NCI-H2171 (cell line): ENCODE measurements around the gene ENTPD8.

Experiments
- DNase-seq: peaks from one replicate; lab custom pipeline; 2025; lab: John Stamatoyannopoulos, UW

ENTPD8 gene, protein sequence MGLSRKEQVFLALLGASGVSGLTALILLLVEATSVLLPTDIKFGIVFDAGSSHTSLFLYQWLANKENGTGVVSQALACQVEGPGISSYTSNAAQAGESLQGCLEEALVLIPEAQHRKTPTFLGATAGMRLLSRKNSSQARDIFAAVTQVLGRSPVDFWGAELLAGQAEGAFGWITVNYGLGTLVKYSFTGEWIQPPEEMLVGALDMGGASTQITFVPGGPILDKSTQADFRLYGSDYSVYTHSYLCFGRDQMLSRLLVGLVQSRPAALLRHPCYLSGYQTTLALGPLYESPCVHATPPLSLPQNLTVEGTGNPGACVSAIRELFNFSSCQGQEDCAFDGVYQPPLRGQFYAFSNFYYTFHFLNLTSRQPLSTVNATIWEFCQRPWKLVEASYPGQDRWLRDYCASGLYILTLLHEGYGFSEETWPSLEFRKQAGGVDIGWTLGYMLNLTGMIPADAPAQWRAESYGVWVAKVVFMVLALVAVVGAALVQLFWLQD

DNA sequence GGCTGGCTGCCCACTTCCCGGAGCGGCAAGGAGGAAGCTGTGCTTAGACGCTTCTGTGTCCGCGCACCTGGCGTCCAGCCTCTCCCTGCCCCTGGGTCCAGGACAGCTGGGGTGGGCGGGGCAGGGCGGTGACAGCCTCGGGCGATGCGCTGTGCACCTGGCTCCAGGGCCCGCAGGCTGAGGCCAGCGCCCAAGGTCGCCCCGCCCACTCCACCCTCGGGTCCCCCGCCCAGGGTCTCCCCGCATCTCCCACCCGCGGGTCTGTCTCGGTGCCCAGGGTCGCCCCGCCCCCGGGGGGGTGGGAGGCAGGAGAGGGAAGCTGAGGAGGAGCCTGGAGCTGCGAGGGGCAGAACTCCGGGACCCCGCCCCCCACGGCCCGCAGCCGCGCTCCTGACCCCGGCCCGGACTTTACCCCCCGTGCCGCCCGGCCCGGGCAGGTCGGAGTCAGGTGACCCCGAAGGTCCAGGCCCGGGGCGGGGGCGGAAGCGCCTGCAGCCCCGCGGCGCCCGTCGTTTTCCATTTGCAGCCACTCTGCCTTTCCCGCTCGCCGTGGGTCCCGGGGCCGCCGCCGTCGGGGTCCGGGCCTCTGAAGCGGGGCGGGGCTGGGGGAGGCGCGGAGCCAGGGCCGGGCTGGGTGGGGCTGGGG lies at the start of gene ENTPD8:
TSS of gene ENTPD8 (minus strand) at position 69 of the 646 bp plus-strand sequence. CDS start 3,072 bp downstream, outside the sequence.
- DNase-seq, result peak; percentile 22

DNA sequence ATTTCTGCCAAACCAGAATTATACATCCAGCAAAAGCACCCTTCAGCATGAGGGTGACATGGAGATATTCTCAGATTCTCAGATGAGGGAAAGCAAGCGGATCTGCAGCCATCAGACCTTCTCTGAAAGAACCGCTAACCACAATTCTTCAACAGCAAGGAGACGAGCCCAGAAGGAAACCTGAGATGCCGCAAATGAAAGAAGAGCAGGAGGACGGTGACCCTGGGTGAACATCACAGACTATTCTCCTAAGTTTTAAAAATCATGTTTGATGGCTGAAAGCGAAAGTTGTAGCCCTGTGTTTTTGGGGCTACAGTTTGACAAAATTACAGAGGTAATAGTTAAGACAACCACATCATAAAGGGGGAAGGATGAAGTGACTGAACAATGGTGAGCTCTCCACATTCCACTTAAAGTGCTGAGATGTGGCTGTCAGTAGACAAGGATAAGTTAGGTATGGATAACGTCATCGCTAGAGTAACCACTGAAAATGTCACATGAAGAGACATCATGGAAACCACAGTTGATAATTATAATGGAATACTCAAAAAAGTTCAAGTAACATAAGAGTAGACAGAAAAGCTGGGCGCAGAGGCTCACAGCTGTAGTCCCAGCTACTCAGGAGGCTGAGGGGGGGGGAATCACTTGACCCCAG lies 49.5 kb upstream of the ENTPD8 start:
- no peak for DNase-seq

DNA sequence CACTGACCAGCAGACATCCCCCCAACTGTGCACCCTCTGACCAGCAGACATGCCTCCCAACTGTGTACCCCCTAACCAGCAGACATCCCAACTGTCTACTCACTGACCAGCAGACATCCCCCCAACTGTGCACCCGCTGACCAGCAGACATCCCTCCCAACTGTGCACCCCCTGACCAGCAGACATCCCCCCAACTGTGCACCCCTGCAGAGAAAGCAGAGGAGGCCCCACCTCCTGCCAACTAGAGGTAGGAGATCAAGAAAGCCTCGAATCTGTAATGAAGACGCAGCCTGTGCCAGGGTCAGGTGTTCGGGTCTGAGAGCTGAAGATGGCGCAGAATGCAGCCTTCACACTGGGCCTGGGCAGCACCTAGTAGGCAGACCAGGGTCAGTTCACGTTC lies 47.7 kb upstream of the ENTPD8 start:
- DNase-seq, result no peak

DNA sequence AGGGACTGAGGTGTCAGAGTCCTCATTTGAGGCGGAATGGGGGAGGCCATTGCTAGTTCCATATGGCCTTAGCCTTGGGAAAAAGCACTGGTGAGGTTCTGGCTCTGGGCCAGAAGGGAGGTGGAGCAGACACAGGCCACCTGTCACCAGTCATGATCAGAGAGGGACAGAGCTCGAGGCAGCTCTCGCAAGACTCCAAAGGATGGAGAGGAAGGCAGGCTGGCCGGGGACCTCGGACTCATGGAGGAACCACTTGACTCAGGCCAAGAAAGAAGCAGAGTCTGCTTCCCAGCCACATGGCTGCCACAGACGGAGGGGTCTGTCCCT lies 47.1 kb upstream of the ENTPD8 start:
- DNase-seq, result peak; percentile 97

DNA sequence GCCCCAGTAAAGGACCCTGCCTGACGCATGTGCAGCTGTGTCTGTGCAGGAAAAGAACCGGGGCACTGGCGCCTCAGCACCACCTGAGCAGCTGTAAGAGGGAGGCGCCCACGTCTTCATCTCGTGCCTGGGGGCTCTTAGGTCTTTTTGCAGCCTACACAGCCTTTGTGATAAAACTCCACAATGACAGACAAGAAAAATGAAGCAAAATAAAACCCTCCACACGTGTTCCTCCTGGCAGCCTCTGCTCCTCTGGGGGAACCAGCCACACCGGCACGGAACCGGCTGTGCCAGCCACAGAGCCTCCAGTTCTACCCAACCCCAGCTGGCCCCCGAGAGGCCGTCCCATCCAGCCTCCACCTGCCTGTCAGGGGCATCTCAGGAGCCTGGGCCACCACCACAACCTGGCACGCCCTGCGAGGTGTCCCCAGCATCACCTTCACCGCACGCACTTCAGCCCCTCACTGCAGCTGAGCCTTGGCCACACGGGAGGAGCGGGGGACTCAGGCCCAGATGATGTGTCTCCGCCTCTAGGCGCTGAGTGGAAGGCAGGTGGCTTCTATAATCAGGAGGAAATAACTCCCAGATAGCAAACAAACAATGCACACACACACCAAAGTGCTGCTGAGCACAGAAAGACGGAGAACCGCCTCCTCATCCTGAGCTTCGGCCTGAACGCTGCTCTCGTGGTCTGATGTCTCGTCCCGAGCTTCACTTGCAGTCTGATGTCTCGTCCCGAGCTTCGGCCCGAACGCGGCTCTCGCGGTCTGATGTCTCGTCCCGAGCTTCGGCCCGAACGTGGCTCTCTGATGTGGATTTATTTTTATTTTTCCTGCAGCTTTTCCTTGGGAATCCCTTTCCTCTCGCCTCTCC lies 46.5 kb upstream of the ENTPD8 start:
- DNase-seq, result peak; percentile 76

DNA sequence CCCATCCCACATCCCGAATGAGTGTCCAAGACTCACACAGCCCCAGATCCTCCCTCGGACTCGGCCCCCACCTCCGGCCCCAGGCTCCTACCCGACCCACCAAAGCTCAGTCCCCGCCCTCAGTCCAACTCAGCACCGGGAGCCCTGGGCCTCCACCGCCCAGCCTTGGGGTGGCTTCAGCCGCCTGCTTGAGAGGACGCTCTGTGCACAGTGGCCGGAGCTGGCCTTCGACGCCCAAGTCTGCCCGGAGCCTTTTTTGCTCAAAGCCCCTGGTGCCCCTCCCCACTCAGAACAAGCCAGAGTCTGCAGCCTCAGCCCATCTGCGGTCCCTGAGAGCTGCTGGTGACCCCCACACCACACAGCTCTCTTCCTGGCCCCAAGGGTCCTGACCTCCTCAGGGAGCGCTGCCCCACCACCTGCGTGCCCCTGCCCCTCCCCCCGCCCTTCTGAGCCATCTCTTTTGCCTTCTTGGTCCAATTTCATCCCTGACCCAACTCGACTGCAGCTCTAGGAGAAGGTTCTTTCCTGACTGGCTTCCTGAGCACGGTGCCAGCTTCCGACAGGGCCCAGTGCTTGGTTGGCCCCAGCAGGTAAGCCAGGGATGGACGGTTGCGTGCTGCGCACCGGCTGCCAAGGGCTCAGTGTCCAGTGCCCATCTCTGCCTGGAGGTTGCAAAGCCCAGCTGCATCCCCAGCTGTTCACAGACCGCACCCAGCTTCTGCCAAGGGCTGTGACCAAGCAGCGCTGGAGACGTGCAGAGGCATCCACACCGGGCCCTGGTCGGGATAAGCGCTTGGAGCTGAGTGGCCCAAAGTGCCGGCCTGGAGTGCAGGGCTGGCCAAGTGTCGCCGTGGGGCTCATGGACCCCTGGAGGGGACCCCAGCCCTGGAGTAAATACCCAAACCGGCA lies 45.6 kb upstream of the ENTPD8 start:
- DNase-seq, result no peak

DNA sequence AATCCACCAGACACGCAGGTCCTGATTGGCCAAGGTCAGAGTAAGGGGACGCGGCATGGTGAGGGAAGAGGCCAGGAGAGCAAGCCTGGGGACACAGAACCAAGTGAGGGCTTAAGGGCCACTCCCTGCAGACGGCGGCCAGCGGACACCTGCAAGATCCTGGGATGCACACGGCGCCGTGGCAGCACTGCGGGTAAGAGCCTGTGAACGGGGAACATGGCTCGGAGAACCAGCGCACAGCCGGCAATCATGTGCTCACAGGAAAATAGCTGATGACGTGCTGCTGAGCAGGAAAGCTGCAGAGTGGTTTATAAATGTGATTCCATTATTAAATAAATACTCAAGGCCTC lies 45.0 kb upstream of the ENTPD8 start:
- DNase-seq, result no peak

DNA sequence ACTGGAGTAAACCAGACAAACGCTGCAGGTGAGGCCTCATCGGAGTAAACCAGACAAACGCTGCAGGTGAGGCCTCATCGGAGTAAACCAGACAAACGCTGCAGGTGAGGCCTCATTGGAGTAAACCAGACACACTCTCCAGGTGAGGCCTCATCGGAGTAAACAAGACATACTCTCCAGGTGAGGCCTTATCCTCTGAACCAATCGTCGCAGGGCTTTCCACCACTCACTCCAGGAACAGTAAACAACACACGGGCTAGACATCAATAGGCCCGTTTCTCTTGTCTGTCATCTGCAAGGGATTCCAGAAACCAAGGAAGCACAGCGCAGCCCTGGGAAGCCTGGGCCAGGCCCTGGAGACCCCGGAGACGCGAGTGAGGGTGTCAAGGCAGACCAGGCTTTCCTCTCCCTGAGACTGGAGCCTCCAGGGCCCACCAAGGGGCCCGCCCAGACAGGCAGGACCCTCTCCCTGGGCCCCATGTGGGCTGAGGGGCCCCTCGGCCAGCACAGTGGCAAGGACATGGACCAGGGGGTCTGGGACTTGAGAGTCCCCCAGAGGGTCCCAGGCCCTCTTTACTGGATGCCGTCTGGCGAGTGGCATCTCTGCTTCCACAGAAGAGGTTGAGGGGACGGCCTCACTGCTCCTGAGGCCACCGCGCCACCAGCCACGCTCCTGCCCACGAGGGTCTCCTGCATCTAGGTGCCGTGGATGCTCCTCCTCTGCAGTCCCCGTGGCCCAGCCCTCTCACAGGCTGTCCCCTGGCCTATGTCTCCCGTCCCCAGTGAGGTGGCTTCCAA lies 44.4 kb upstream of the ENTPD8 start:
- DNase-seq, result no peak

DNA sequence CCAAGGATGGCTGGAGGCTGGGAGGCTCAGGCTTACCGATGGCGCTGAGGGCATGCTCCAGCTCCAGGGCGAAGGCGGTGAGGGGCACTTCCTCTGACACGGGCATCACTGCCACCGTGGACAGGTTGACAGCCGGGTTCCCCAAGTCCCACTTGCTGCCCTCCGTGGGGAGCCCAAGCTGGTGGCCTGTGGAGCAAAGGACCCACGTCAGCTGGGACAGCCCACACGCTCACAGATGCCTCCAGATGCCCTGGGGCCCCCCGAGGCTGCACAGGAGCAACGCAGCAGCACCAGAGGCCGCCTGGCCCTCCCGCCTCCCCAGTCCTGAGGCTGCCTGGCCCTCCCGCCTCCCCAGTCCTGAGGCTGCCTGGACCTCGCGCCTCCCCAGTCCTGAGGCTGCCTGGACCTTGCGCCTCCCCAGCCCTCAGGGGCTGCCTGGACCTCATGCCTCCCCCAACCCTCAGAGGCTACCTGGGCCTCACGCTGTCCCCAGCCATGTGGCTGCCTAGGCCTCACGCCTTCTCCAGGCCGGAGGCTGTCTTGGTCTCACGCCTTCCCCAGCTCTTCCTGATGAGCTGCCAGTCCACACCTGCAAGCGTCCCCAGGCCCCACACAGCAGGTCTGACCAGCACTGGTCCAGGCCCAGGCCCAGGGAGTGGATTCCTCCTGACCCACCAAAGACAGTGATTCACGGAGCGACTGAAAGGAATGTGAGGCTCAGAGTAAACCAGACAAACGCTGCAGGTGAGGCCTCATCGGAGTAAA lies 43.6 kb upstream of the ENTPD8 start:
- no peak for DNase-seq

DNA sequence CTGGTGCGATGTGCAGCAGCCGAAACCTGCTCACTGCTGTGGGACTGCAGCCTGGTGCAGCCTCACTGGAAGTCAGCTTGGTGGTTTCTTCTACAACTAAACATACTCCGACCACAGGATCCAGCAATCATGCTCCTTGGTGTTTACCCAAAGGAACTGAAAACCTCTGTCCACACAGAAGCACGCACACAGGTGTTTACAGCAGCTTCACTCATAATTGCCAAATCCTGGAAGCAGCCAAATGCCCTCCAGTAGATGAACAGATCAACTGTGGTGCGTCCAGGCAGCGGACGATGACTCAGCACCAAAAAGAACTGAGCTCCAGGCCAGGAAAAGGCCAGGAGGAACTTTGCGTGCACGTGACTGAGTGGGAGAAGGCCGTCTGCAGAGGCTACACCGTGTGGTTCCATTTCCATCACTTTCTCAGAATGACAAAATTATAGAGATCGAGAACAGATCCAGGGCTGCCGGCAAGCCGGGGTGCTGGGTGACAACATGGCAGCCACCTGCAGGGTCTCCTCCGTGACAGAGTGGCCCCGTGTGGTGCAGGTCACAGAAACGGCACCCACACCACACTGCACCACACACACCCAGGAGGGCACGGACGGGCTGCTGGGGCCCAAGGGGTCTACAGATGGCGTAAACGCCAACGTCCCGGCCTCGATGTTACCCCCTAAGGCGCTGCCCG lies 41.1 kb upstream of the ENTPD8 start:
- DNase-seq, result no peak

DNA sequence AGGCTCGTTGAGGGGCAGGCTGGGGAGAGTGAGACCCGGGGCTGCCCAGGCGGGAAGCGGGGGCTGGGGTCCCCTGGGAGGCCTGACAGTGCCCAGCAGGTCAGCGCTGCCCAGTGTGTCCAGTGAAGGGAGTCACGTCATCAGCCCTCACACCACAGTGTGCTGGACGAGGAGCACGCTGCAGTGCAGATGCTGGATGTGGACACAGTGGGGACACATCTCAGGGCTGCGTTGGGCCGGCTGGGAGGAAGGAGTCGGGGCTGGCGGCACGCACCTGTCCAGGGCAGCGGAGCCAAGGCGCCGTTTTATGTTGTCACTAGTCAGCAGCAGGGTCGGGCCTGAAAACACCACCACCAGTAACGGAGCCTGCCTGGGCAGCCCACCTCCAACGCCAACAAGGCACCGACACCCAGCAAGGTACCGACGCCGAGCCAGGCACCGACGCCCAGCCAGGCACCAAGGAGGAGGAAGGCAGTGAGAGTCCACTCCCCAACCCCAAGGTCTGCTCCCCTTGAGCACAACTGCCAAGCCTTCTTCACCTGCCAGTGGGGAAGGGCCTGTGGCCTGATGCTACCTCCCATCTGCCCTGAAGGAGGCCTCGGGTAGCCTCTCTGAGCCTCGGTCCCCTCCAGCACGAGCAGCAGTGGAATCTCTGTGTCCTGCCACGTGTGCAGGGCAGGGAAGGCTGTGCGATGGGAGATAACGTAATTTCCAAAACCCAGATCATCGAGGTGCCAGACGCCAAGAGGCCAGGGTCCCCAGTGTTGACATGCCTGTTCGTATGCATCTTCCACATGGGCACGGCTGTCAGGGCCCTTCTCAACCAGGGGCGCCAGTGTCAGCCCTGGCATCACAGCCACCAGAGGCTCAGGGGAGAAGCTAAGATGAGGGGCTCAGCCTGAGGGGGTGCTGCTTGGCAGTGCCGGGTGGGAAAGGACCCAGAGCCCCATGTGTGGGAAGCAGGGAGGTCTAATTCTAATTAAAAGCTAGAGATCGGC lies 39.8 kb upstream of the ENTPD8 start:
- DNase-seq, result no peak

DNA sequence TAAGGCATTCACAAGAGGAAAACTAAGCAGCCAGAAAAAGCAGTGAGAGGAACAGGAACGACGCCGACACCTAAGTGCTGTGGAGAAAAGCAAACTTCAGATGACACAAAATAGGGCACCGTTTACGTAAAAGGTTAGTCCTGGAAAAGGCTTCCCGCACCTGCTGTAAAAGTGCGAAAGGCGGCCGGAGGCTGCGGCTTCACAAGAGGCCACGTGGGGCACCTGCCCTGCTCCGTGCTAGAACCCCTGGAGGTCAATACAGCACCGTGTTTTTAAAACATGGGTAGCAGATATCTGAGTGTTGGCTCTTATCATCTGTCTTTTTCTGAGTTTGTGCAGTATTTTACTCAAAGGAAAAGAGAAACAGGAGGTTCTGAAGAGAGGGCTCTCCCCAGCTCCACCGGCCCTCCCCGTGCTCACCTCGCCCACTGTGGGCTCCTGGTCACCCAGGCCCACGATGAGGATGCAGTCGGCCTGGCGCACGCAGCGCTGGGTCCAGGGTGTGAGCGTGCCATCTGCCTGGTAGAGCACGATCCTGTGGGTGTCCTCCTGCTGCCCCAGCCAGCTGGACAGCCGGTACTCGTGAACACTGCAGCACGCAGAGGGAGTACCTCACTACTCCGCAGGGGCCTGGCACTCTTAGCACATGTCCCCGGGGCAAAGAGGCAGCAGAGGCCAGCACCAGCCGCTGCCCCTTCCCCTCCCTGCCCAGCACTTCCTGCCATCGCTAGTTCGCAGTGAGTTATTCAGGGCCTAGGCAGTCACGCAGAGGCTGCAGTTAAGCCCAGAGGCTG lies 38.9 kb upstream of the ENTPD8 start:
- no peak for DNase-seq

DNA sequence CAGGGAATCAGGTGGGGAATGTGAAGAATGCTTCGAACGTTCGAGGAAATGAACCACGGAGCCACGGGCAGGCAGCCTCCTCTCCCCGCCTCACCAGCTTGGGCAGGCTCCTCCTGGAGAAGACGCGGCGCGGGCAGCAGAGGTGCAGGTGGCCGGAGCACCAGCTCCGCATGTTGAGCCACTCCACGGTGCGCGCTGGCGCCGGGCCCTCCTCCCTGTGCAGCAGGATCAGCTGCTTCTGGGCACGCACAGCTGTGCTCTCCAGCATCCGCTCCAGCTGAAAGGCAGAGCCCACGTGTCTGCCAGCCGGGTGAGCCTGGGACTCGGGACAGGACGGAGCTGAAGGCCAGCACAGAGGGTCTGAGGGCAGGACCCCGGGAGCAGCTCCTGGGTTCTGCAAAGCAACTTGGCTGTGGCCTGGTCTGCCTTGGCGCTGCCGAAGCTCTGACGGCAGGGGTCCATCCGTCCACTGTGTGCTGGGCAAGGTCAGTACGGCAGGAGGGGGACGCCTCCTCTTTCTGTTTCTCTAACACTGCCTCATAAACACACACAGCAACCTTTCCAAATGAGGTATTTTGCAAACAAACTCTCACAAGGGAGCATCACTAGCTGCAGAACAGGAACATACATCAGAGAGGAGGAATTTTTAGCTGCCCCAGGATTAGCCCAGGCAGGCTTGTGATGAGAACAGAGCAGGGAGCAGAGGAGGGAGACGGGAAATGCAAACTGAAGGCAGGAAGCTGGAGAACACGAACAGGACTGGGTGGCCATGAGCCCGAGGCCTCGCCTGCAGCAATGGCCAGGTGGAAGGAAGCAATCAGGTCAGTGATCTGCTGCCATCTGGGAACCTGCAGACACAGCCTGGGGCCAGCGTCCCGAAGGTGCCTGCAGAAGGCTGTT lies 38.1 kb upstream of the ENTPD8 start:
- DNase-seq, result peak; percentile 18

DNA sequence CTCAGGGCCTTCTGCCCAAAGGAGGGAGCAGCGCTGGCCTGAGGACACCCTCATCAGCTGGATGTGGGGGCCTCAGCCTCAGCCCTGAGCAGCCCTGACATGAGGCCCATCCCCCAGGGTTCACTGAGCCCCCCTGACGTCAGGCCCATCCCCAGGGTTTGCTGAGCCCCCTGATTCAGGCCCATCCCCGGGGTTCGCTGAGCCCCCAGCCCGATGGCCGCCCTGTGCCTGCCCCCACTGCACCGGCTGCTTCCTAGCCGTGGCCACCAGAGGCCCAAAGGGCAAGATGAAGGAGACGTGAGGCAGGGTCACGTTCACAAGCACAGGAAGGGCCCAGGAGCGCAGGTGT lies 37.4 kb upstream of the ENTPD8 start:
- no peak for DNase-seq

DNA sequence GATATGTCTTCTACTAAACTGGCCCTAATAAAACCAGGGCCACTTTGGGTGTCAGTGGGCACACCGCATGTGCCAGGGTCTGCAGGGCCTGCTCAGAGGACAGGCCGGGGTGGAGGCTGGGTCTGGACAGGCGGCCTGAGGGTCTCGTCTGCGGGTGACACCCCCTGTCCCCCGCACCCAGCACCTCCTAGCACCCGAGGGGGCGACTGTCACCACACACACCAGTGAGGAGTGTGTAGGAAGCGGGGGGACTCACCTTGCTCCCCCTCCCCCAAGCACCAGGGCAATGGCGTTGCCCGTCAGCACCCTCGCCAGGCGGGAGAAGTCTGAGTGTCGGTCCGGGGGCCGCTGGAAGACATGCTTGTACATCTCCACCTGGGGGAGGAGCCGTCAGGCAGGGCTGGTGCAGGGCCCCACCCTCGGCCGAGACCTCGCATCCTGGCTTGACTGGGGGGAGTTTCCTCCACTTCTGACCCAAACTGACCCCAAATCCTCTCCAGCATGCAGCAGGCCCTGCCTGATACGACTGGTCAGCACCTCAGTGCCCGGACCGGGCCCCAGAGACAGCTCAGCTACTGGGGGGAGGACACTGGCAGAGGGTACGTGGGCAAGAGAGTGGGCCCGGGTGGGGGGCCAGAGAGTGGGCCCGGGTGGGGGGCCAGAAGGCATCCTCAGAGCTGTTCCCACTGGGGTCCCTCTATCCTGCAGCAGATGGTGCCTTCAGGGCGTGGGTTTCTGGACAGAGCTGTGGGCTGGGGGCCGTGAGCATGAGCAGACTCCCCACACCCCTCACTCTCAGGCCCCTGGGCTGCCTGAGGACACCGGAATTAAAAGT lies 36.8 kb upstream of the ENTPD8 start:
- no peak for DNase-seq
